H1 (cell line): Measurements from ENCODE around the gene IRS1. TPM values are rescaled to one million over a fixed set of nuclear protein-coding genes. Genes with fewer than 3 reads are reported as not detected.

Experiments used
- CTCF ChIA-PET: fragments of 300-600 bp; sonication (Branson Sonifier 250); formaldehyde crosslinking; loops from one replicate; lab custom pipeline; 2021; ENCODE audit not compliant: partially characterized antibody; lab: Charles Lee
- POLR2A ChIA-PET: fragments of 300-600 bp; sonication (Branson Sonifier 250); formaldehyde crosslinking; loops from one replicate; lab custom pipeline; 2021; ENCODE audit warnings: inconsistent platforms; ENCODE audit not compliant: partially characterized antibody; lab: Charles Lee
- DNase-seq, 2 experiments: peaks; one replicate each; pipeline versions ENCODE4 v3.0.0 to v3.0.0-alpha.2; 2010 to 2022; ENCODE audit warnings: low spot score in 2 of 2, low read depth in 1 of 2, mixed read lengths in 1 of 2
- FAIRE-seq: peaks from 2 replicates; lab custom pipeline; 2011; peaks lifted over from hg19 to GRCh38; lab: Jason Lieb, UNC
- H2AFZ ChIP-seq: 2 replicates; pipeline ENCODE4 v1.8.1; 2012; ENCODE audit warnings: low read length, inconsistent platforms
- H2AK5ac ChIP-seq: 2 replicates; pipeline ENCODE4 v1.6.1; 2013; ENCODE audit warnings: low read depth, low read length
- H2BK120ac ChIP-seq: replicated peaks from 2 replicates; pipeline ENCODE3; 2013; ENCODE audit warnings: low read depth, low read length, inconsistent platforms
- H2BK12ac ChIP-seq: 2 replicates; pipeline ENCODE4 v1.6.1; 2013; ENCODE audit warnings: low read depth, low read length
- H2BK15ac ChIP-seq: 2 replicates; pipeline ENCODE4 v1.6.1; 2013; ENCODE audit warnings: low read length
- H2BK20ac ChIP-seq: 2 replicates; pipeline ENCODE4 v1.6.1; 2013; ENCODE audit warnings: low read length
- H2BK5ac ChIP-seq: 2 replicates; pipeline ENCODE4 v1.6.1; 2013; ENCODE audit warnings: low read depth, low read length
- H3K14ac ChIP-seq: 2 replicates; pipeline ENCODE4 v1.6.1; 2013; ENCODE audit warnings: inconsistent platforms; ENCODE audit not compliant: insufficient read length
- H3K18ac ChIP-seq: 2 replicates; pipeline ENCODE4 v1.6.1; 2013; ENCODE audit warnings: low read length; ENCODE audit errors: extremely low read depth
- H3K23ac ChIP-seq: 2 replicates; pipeline ENCODE4 v1.6.1; 2013; ENCODE audit warnings: inconsistent platforms; ENCODE audit not compliant: insufficient read length
- H3K23me2 ChIP-seq: 2 replicates; pipeline ENCODE4 v1.6.1; 2013; ENCODE audit warnings: low read depth, low read length
- H3K27ac ChIP-seq: 2 replicates; pipeline ENCODE4 v1.6.1; 2011; ENCODE audit warnings: low read depth, low read length, inconsistent platforms
- H3K27me3 ChIP-seq, 4 experiments: replicated peaks in 1 of 4; 1 replicate in 1 of 4; 2 replicates in 3 of 4; pipeline versions ENCODE4 v1.6.1 to v1.8.1; 2011 to 2013; ENCODE audit warnings: low read length in 3 of 4, mild to moderate bottlenecking in 3 of 4, inconsistent platforms in 2 of 4, mixed read lengths in 2 of 4, moderate library complexity in 1 of 4; ENCODE audit not compliant: control insufficient read depth in 3 of 4, insufficient read depth in 3 of 4; ENCODE audit errors: extremely low read depth in 1 of 4
- H3K36me3 ChIP-seq, 4 experiments: 2 replicates each; pipeline versions ENCODE4 v1.6.1 to v1.8.1; 2011 to 2013; ENCODE audit warnings: mild to moderate bottlenecking in 4 of 4, low read length in 3 of 4, moderate library complexity in 2 of 4, control low read depth in 1 of 4, inconsistent platforms in 1 of 4; ENCODE audit not compliant: insufficient read depth in 4 of 4, control insufficient read depth in 2 of 4
- H3K4ac ChIP-seq: replicated peaks from 2 replicates; pipeline ENCODE3; 2013; ENCODE audit warnings: low read length, low read depth, mixed read lengths, inconsistent platforms; ENCODE audit not compliant: insufficient read length
- H3K4me1 ChIP-seq, 4 experiments: replicated peaks in 1 of 4; 1 replicate in 1 of 4; 2 replicates in 3 of 4; pipeline versions ENCODE4 v1.6.1 to v1.8.1; 2011 to 2013; ENCODE audit warnings: low read length in 3 of 4, inconsistent platforms in 2 of 4, mixed read lengths in 1 of 4; ENCODE audit not compliant: insufficient read depth in 4 of 4, control insufficient read depth in 3 of 4
- H3K4me2 ChIP-seq, 2 experiments: 2 replicates each; pipeline versions ENCODE4 v1.6.1 to v1.8.1; 2011 to 2013; ENCODE audit warnings: low read depth in 2 of 2, low read length in 2 of 2, control low read depth in 1 of 2, inconsistent platforms in 1 of 2, mild to moderate bottlenecking in 1 of 2; ENCODE audit not compliant: insufficient read depth in 1 of 2
- H3K4me3 ChIP-seq, 4 experiments: fragments of 200-600, 300-600 bp in 1 of 4; sonication (generic), shearing (Covaris generic), sonication (Bioruptor Twin) in 1 of 4; 2 replicates each; pipeline versions ENCODE4 v1.5.1 to v1.8.1; 2011 to 2016; ENCODE audit warnings: low read length in 4 of 4, low read depth in 3 of 4, control low read depth in 2 of 4, inconsistent platforms in 2 of 4, mild to moderate bottlenecking in 2 of 4, mixed read lengths in 1 of 4, moderate library complexity in 1 of 4; ENCODE audit not compliant: insufficient read depth in 2 of 4; ENCODE audit errors: extremely low read depth in 1 of 4
- H3K56ac ChIP-seq: replicated peaks from 2 replicates; pipeline ENCODE3; 2013; ENCODE audit warnings: low read depth, mild to moderate bottlenecking, mixed read lengths, low read length, inconsistent platforms; ENCODE audit not compliant: insufficient read length
- H3K79me1 ChIP-seq: 2 replicates; pipeline ENCODE4 v1.6.1; 2013; ENCODE audit warnings: low read depth, low read length, control low read depth
- H3K79me2 ChIP-seq, 2 experiments: 2 replicates each; pipeline versions ENCODE4 v1.6.1 to v1.8.1; 2012 to 2013; ENCODE audit warnings: low read length in 2 of 2, mild to moderate bottlenecking in 2 of 2, inconsistent platforms in 1 of 2; ENCODE audit not compliant: insufficient read depth in 2 of 2, control insufficient read depth in 1 of 2
- H3K9ac ChIP-seq, 4 experiments: replicated peaks in 1 of 4; 1 replicate in 1 of 4; 2 replicates in 3 of 4; pipeline versions ENCODE4 v1.6.1 to v1.8.1; 2011 to 2013; ENCODE audit warnings: low read depth in 3 of 4, low read length in 3 of 4, control low read depth in 2 of 4, mild to moderate bottlenecking in 2 of 4, moderate library complexity in 2 of 4, inconsistent platforms in 1 of 4; ENCODE audit errors: extremely low read depth in 1 of 4
- H3K9me3 ChIP-seq, 2 experiments: 2 replicates each; pipeline versions ENCODE4 v1.6.1 to v1.8.1; 2012 to 2013; ENCODE audit warnings: mild to moderate bottlenecking in 2 of 2, moderate library complexity in 2 of 2, control low read depth in 1 of 2, inconsistent platforms in 1 of 2, low read depth in 1 of 2, low read length in 1 of 2, mixed read lengths in 1 of 2; ENCODE audit not compliant: insufficient read depth in 2 of 2
- H4K20me1 ChIP-seq, 2 experiments: replicated peaks in 1 of 2; 2 replicates each; pipeline versions ENCODE3 to v1.8.1; 2011 to 2013; ENCODE audit warnings: inconsistent platforms in 2 of 2, low read length in 2 of 2, mild to moderate bottlenecking in 1 of 2; ENCODE audit not compliant: insufficient read depth in 2 of 2, control insufficient read depth in 1 of 2
- H4K5ac ChIP-seq: 2 replicates; pipeline ENCODE4 v1.6.1; 2013; ENCODE audit warnings: low read length, low read depth, mixed read lengths, inconsistent platforms; ENCODE audit not compliant: insufficient read length
- H4K8ac ChIP-seq: 2 replicates; pipeline ENCODE4 v1.8.0; 2013; ENCODE audit warnings: mild to moderate bottlenecking, moderate library complexity, low read length, inconsistent platforms; ENCODE audit not compliant: insufficient read depth; ENCODE audit errors: extremely low read depth
- H4K91ac ChIP-seq: replicated peaks from 2 replicates; pipeline ENCODE3; 2013; ENCODE audit warnings: low read length, mixed read lengths, inconsistent platforms; ENCODE audit not compliant: insufficient read length
- NRF1 ChIP-seq: IDR thresholded peaks from 2 replicates; pipeline ENCODE4 v1.6.1; 2011; ENCODE audit warnings: mild to moderate bottlenecking, low read depth, low read length, improper control_type of control experiment
- RFX5 ChIP-seq: IDR thresholded peaks from 2 replicates; pipeline ENCODE4 v1.6.1; 2011; ENCODE audit warnings: low read depth, low read length, improper control_type of control experiment, borderline replicate concordance
- WGBS, 2 experiments: shearing (Covaris generic) in 1 of 2; methylation state at CpG; one replicate each; pipeline versions ENCODE4 v1.1.6 to v1.1.7; 2013 to 2015; ENCODE audit warnings: low lambda C conversion rate in 2 of 2, mixed read lengths in 2 of 2, inconsistent platforms in 1 of 2, low coverage in 1 of 2, missing lambda C conversion rate in 1 of 2; ENCODE audit not compliant: insufficient replicate concordance in 2 of 2, insufficient coverage in 1 of 2, insufficient read length in 1 of 2; ENCODE audit errors: extremely low coverage in 1 of 2, missing lambda C conversion rate in 1 of 2; 5-methylcytosine and 5-hydroxymethylcytosine counted together
- polyA plus RNA-seq, 7 experiments: library from polyadenylated mRNA; depleted of rRNA in 3 of 7; stranded (reverse) in 5 of 7; unstranded in 2 of 7; fragments of >200 nt in 5 of 7; fragments of 200-250 nt in 2 of 7; gene quantifications; 1 replicate in 5 of 7; 2 replicates in 1 of 7; 4 replicates in 1 of 7; pipeline versions ENCODE4 v1.2.1 to v1.2.3, GENCODE V29; 2011 to 2013; ENCODE audit warnings: missing spikeins in 2 of 7, mixed read lengths in 2 of 7
- total RNA-seq: library from RNA; stranded (reverse); fragmentation: NEBNext Ultra II Directional; extraction: Animal tissue kit (Norgen Biotek cat#: 25700); gene quantifications from 2 replicates; pipeline ENCODE4 v1.2.1, GENCODE V29; 2021

IRS1 gene
- total and polyA plus RNA-seq, 2 of the 8 experiments (the other 6 are each of a cell fraction or from before 2014, with no cell fraction given), result 9.1 to 26.9 TPM

GRCh38 chr2:226742347-226742746, 57.3 kb downstream of the IRS1 start:
- no peak overlapping the region for H3K14ac ChIP-seq
- DNase-seq (no peak), FAIRE-seq (no peak)
- no peaks in the 10 kb centered on the region; the same call in 1 of the 2 replicates for H3K23me2 ChIP-seq
- no peak overlapping the region for H3K23ac ChIP-seq
- no peak overlapping the region for H3K56ac ChIP-seq
- no peak overlapping the region for H2AK5ac ChIP-seq
- 94% methylated on average over 3 of the region's 5 CpGs; no CpG with 5 or more reads in 1 of the 2 experiments for WGBS, 2 experiments
- no peak overlapping the region for H4K91ac ChIP-seq
- 0 out of 4 replicates have a peak, but pooled peaks cover 0 to under 1% of the 10 kb centered on the region in 2 experiments for H3K9me3 ChIP-seq
- H2BK20ac ChIP-seq, result no peak overlapping the region
- H3K79me2 ChIP-seq, result peaks cover 0 to 11% of the 10 kb centered on the region in 2 experiments; a peak in 3 of 4 replicates
- H3K27ac ChIP-seq, result no peak overlapping the region
- POLR2A ChIA-PET, result no interaction called here
- no peak overlapping the region for H3K4ac ChIP-seq
- H3K18ac ChIP-seq, result no peak overlapping the region
- peaks cover 0 to 3% of the 10 kb centered on the region in 2 experiments for H4K20me1 ChIP-seq
- H2AFZ ChIP-seq, result no peak overlapping the region
- H4K5ac ChIP-seq, result no peak overlapping the region
- peaks cover 0 to 9% (median 6%) of the 10 kb centered on the region in 4 experiments; a peak in 4 of 7 replicates for H3K4me1 ChIP-seq
- no peak overlapping the region for H2BK5ac ChIP-seq
- H2BK120ac ChIP-seq, result no peak overlapping the region
- H2BK15ac ChIP-seq, result no peak overlapping the region
- no peaks in the 10 kb centered on the region for H3K27me3 ChIP-seq
- no peak overlapping the region for H3K4me2 ChIP-seq
- no peak overlapping the region for H3K4me3 ChIP-seq
- CTCF ChIA-PET, result interaction anchor here (0.8 to 1.6 kb wide), 6 partner anchors 9 to 56 kb away, joined by 3 to 5 read pairs (median 3); no protein-coding TSS in a partner anchor
- no peaks in the 10 kb centered on the region for H3K79me1 ChIP-seq
- no peaks in the 10 kb centered on the region for H3K36me3 ChIP-seq
- H2BK12ac ChIP-seq, result no peak overlapping the region
- peak overlapping the region in 1 of 4 experiments; percentile 14; a peak in 1 of 7 replicates for H3K9ac ChIP-seq
- no peak overlapping the region for H4K8ac ChIP-seq
- TF ChIP-seq NRF1 (no peak), RFX5 (no peak)
